ENCODE measurements around the gene ZNF93.
"Not testable (repeated sequence)": the region's sequence is repeated elsewhere in the genome, so short reads cannot be mapped to it uniquely, and the experiment has no call there.

ZNF93 gene

GRCh38 chr19:19900729-19901444 lies at the start of gene ZNF93:
ZNF93 (plus strand) TSS chr19:19900946; CDS start chr19:19901089, 143 bp downstream.
- DNase-seq, result peak; percentile 37 to 97 (median 87)

- DNase-seq, result not testable (repeated sequence)
Measured at GRCh38 chr19:19851740-19852139, 49.0 kb upstream of the ZNF93 start.

GRCh38 chr19:19858751-19859150 lies 42.0 kb upstream of the ZNF93 start:
- DNase-seq, result no peak

GRCh38 chr19:19860756-19861390 lies 39.9 kb upstream of the ZNF93 start:
- DNase-seq, result peak in 28 of 56 donors; percentile 1 to 70 (median 17)

- DNase-seq, result peak; percentile 80 to 99 (median 94)
Measured at GRCh38 chr19:19865750-19866610, 34.8 kb upstream of the ZNF93 start, which contains the start of gene ZNF253. ZNF253 (plus strand) TSS chr19:19865882; CDS start chr19:19865997, 115 bp downstream.

- DNase-seq, result peak in 13 of 56 donors; percentile 2 to 32 (median 14)
Measured at GRCh38 chr19:19866611-19867248, 34.0 kb upstream of the ZNF93 start.

- not testable (repeated sequence) for DNase-seq
Measured at GRCh38 chr19:19870086-19870485, 30.7 kb upstream of the ZNF93 start.

- DNase-seq, result no peak
Measured at GRCh38 chr19:19871932-19872331, 28.8 kb upstream of the ZNF93 start.

- DNase-seq, result no peak
Measured at GRCh38 chr19:19873381-19873780, 27.4 kb upstream of the ZNF93 start.

- DNase-seq, result no peak
Measured at GRCh38 chr19:19877724-19878123, 23.0 kb upstream of the ZNF93 start.

- no peak for DNase-seq
Measured at GRCh38 chr19:19884583-19884982, 16.2 kb upstream of the ZNF93 start.

GRCh38 chr19:19892055-19892941 lies 8.4 kb upstream of the ZNF93 start:
- not testable (repeated sequence) for DNase-seq

GRCh38 chr19:19900139-19900728 lies 512 bp upstream of the ZNF93 start:
- no peak for DNase-seq

- not testable (repeated sequence) for DNase-seq
Measured at GRCh38 chr19:19907551-19907950, 6.8 kb downstream of the ZNF93 start.

- DNase-seq, result no peak
Measured at GRCh38 chr19:19909654-19910053, 8.9 kb downstream of the ZNF93 start.

- DNase-seq, result no peak
Measured at GRCh38 chr19:19911150-19911549, 10.4 kb downstream of the ZNF93 start.

GRCh38 chr19:19914596-19914995 lies 13.8 kb downstream of the ZNF93 start:
- DNase-seq, result no peak

GRCh38 chr19:19930417-19930816 lies 29.7 kb downstream of the ZNF93 start:
- DNase-seq, result peak in 42 of 56 donors; percentile 0 to 70 (median 16)

GRCh38 chr19:19933432-19934314 lies 32.9 kb downstream of the ZNF93 start:
- DNase-seq, result not testable (repeated sequence)

All from nucleus accumbens (tissue), 56 donors.